Vagina (tissue), 2 donors: ENCODE results near the gene PCSK5.

Source experiments
- CTCF ChIP-seq, 3 experiments: fragments of 450-650 bp in 2 of 3; fragments of 200-600 bp in 1 of 3; sonication (generic) in 1 of 3; IDR thresholded peaks; one replicate each; pipeline ENCODE4 v1.5.1; 2017 to 2019; ENCODE audit warnings: antibody characterized with exemption in 3 of 3, mild to moderate bottlenecking in 2 of 3, moderate library complexity in 2 of 3
- POLR2A ChIP-seq, 2 donors: fragments of 450-650 bp; IDR thresholded peaks; one replicate each; pipeline ENCODE4 v1.6.1; 2017; ENCODE audit warnings: antibody characterized with exemption in 2 of 2, mild to moderate bottlenecking in 2 of 2, moderate library complexity in 2 of 2
- POLR2AphosphoS5 ChIP-seq, 2 donors: sonication (generic); formaldehyde crosslinking; IDR thresholded peaks; one replicate each; pipeline ENCODE4 v1.9.0; 2017; ENCODE audit warnings: antibody characterized with exemption in 2 of 2, mild to moderate bottlenecking in 2 of 2, low read depth in 1 of 2; ENCODE audit not compliant: insufficient read depth in 1 of 2

DNA sequence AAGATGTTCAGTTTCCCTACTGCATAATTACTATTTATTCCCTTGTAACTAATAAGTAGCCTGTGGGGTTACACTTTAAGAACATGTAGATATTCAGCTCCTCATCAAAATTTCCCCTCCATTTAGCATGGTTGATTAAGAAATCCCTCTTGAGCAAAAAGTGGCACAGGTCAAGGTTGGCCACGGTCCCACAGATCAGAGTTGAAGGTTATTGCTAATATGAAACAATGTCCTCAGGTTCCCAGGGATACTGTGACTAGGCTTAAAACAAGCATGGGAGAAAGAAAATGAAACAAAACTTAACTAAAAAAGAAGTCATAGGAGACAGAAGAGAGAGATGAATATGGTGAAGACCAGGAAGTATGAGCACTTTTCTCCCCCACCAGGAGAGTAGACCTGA is 439.6 kb downstream of the PCSK5 start:
- no peak for TF ChIP-seq POLR2AphosphoS5 (IDR thresholded peaks at IDR 0.05; ENCODE audit: insufficient read depth in 1 of 2, low read depth in 1 of 2)
- no peak for TF ChIP-seq CTCF (IDR thresholded peaks at IDR 0.05)
- no peak for TF ChIP-seq POLR2A (IDR thresholded peaks at IDR 0.05)
